H9 (cell line): ENCODE results near the gene SPIN3. TPM values are rescaled to one million over a fixed set of nuclear protein-coding genes. Genes with fewer than 3 reads are reported as not detected.

Source experiments
- DNase-seq: peaks from one replicate; pipeline ENCODE4 v3.0.0-alpha.2; 2017
- H2AFZ ChIP-seq: one replicate; pipeline ENCODE4 v1.6.1; 2013; ENCODE audit warnings: mild to moderate bottlenecking, low read length, control low read depth, moderate library complexity
- H2AK5ac ChIP-seq: 2 replicates; pipeline ENCODE4 v1.6.1; 2013; ENCODE audit warnings: low read length, control low read depth, mixed read lengths; ENCODE audit not compliant: insufficient read length
- H2BK120ac ChIP-seq: one replicate; pipeline ENCODE4 v1.6.1; 2013; ENCODE audit warnings: low read depth, mild to moderate bottlenecking, low read length, control low read depth, inconsistent platforms; ENCODE audit not compliant: poor library complexity, severe bottlenecking
- H2BK12ac ChIP-seq: 2 replicates; pipeline ENCODE4 v1.6.1; 2013; ENCODE audit warnings: low read length, control low read depth, mixed read lengths, low read depth; ENCODE audit not compliant: insufficient read length
- H2BK15ac ChIP-seq: 2 replicates; pipeline ENCODE4 v1.6.1; 2013; ENCODE audit warnings: low read depth, low read length, control low read depth
- H2BK20ac ChIP-seq: one replicate; pipeline ENCODE4 v1.6.1; 2013; ENCODE audit warnings: low read depth, mild to moderate bottlenecking, low read length, control low read depth, inconsistent platforms; ENCODE audit not compliant: poor library complexity, severe bottlenecking
- H2BK5ac ChIP-seq: 2 replicates; pipeline ENCODE4 v1.6.1; 2013; ENCODE audit warnings: low read length, control low read depth, mixed read lengths; ENCODE audit not compliant: insufficient read length
- H3K14ac ChIP-seq: 2 replicates; pipeline ENCODE4 v1.6.1; 2013; ENCODE audit warnings: low read length, control low read depth; ENCODE audit not compliant: insufficient read depth
- H3K18ac ChIP-seq: 2 replicates; pipeline ENCODE4 v1.6.1; 2013; ENCODE audit warnings: low read depth, mild to moderate bottlenecking, mixed read lengths, low read length, control low read depth; ENCODE audit not compliant: insufficient read length
- H3K23ac ChIP-seq: 2 replicates; pipeline ENCODE4 v1.6.1; 2013; ENCODE audit warnings: low read length, control low read depth, mixed read lengths, low read depth; ENCODE audit not compliant: insufficient read length
- H3K23me2 ChIP-seq: 2 replicates; pipeline ENCODE4 v1.6.1; 2013; ENCODE audit warnings: low read depth, mild to moderate bottlenecking, mixed read lengths, low read length, control low read depth; ENCODE audit not compliant: insufficient read length, poor library complexity, severe bottlenecking
- H3K27ac ChIP-seq: 2 replicates; pipeline ENCODE4 v1.5.1; 2013; ENCODE audit warnings: low read length, control low read depth, mixed read lengths, low read depth; ENCODE audit not compliant: insufficient read length
- H3K27me3 ChIP-seq: 2 replicates; pipeline ENCODE4 v1.6.1; 2013; ENCODE audit warnings: low read length, control low read depth, inconsistent platforms; ENCODE audit not compliant: insufficient read depth
- H3K4ac ChIP-seq: 2 replicates; pipeline ENCODE4 v1.6.1; 2013; ENCODE audit warnings: low read depth, mild to moderate bottlenecking, control low read depth, inconsistent platforms, low read length, moderate library complexity
- H3K4me1 ChIP-seq: 2 replicates; pipeline ENCODE4 v1.6.1; 2013; ENCODE audit warnings: low read length, control low read depth, inconsistent platforms; ENCODE audit not compliant: insufficient read depth
- H3K4me2 ChIP-seq: 2 replicates; pipeline ENCODE4 v1.6.1; 2013; ENCODE audit warnings: low read length, control low read depth, mixed read lengths; ENCODE audit not compliant: insufficient read length, insufficient read depth
- H3K56ac ChIP-seq: 2 replicates; pipeline ENCODE4 v1.6.1; 2013; ENCODE audit warnings: low read depth, mild to moderate bottlenecking, mixed read lengths, low read length, control low read depth; ENCODE audit not compliant: insufficient read length
- H3K79me1 ChIP-seq: 2 replicates; pipeline ENCODE4 v1.6.1; 2013; ENCODE audit warnings: low read depth, mild to moderate bottlenecking, moderate library complexity, low read length, control low read depth, inconsistent platforms; ENCODE audit not compliant: insufficient read depth, poor library complexity, severe bottlenecking
- H3K79me2 ChIP-seq: 2 replicates; pipeline ENCODE4 v1.6.1; 2013; ENCODE audit warnings: low read length, control low read depth, inconsistent platforms; ENCODE audit not compliant: insufficient read depth
- H3K9ac ChIP-seq: 2 replicates; pipeline ENCODE4 v1.6.1; 2013; ENCODE audit warnings: low read length, control low read depth, mixed read lengths; ENCODE audit not compliant: insufficient read length; ENCODE audit errors: extremely low read depth
- H3K9me3 ChIP-seq: one replicate; pipeline ENCODE4 v1.6.1; 2013; ENCODE audit warnings: low read depth, low read length, inconsistent platforms; ENCODE audit not compliant: control insufficient read depth
- H3T11ph ChIP-seq: one replicate; pipeline ENCODE4 v1.6.1; 2013; ENCODE audit warnings: mild to moderate bottlenecking, low read length, control low read depth, inconsistent platforms
- H4K20me1 ChIP-seq: one replicate; pipeline ENCODE4 v1.6.1; 2013; ENCODE audit not compliant: control insufficient read depth, insufficient read length, insufficient read depth
- H4K5ac ChIP-seq: 2 replicates; pipeline ENCODE4 v1.6.1; 2013; ENCODE audit warnings: low read depth, mild to moderate bottlenecking, mixed read lengths, low read length, control low read depth; ENCODE audit not compliant: insufficient read length
- H4K8ac ChIP-seq: replicated peaks from 2 replicates; pipeline ENCODE4 v1.6.1; 2013; ENCODE audit warnings: low read length, control low read depth, mixed read lengths, low read depth; ENCODE audit not compliant: insufficient read length
- H4K91ac ChIP-seq: 2 replicates; pipeline ENCODE4 v1.6.1; 2013; ENCODE audit warnings: low read depth, mild to moderate bottlenecking, moderate library complexity, mixed read lengths, low read length, control low read depth; ENCODE audit not compliant: insufficient read length
- H3K27ac Mint-ChIP-seq, 3 experiments: 2 replicates in 2 of 3; 3 replicates in 1 of 3; pipeline ENCODE4 v1.8.0; 2020 to 2021; ENCODE audit warnings: mixed read lengths in 3 of 3, mild to moderate bottlenecking in 1 of 3, moderate library complexity in 1 of 3
- H3K27me3 Mint-ChIP-seq: 2 replicates; pipeline ENCODE4 v1.8.0; 2021; ENCODE audit warnings: low read depth, mild to moderate bottlenecking, moderate library complexity, mixed read lengths
- H3K36me3 Mint-ChIP-seq, 3 experiments: 2 replicates in 2 of 3; 3 replicates in 1 of 3; pipeline ENCODE4 v1.8.0; 2020 to 2021; ENCODE audit warnings: low read depth in 3 of 3, mixed read lengths in 3 of 3; ENCODE audit not compliant: insufficient read depth in 1 of 3
- H3K4me1 Mint-ChIP-seq, 2 experiments: 2 replicates each; pipeline ENCODE4 v1.8.0; 2020; ENCODE audit warnings: mixed read lengths in 2 of 2
- H3K4me3 Mint-ChIP-seq, 2 experiments: 2 replicates in 1 of 2; 3 replicates in 1 of 2; pipeline ENCODE4 v1.8.0; 2020 to 2021; ENCODE audit warnings: mild to moderate bottlenecking in 2 of 2, mixed read lengths in 2 of 2, moderate library complexity in 1 of 2
- H3K9me3 Mint-ChIP-seq, 2 experiments: 2 replicates in 1 of 2; 3 replicates in 1 of 2; pipeline ENCODE4 v1.8.0; 2020; ENCODE audit warnings: mild to moderate bottlenecking in 2 of 2, mixed read lengths in 2 of 2, moderate library complexity in 1 of 2
- WGBS: extraction: QIAGEN DNeasy Blood & Tissue Kit; methylation state at CpG from one replicate; pipeline ENCODE4 v1.1.7; 2013; ENCODE audit warnings: missing lambda C conversion rate, low lambda C conversion rate, mixed read lengths; ENCODE audit not compliant: insufficient read length; ENCODE audit errors: extremely low coverage; 5-methylcytosine and 5-hydroxymethylcytosine counted together
- total RNA-seq: library from RNA; stranded (reverse); gene quantifications from 2 replicates; pipeline ENCODE4 v1.2.1, GENCODE V29; 2021
- TF ChIP-seq, protein P1 (sequence below): fragments of 200-600 bp; sonication (generic); conservative IDR thresholded peaks from 3 replicates; pipeline ENCODE4 v1.8.0; 2021; ENCODE audit warnings: antibody characterized with exemption, mild to moderate bottlenecking

The SPIN3 gene
- total RNA-seq, 1 experiment from 2014 or later, result 23.5 TPM

DNA sequence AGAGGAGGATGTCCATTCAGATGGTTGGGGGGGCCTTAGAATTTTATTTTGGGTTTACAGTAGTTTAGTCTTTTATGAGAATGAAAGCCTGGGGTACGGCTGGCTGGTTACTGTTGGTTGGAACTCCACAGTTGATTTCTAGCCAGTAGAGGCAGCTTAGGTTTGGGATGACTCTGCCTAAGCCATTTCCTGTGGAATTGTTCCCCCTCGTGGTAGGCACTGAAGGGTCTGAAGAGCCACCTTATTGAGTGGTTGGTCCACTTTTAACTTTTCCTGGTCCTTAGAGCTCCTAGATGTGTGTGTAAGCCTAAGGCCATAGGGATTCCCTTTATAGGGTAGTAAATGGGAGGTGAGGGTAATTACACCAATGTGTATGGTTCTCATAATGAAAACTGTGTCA, 19.7 kb downstream of the SPIN3 start:
- H3K79me2 ChIP-seq, result no peaks in the 10 kb centered on the region
- H3K56ac ChIP-seq, result no peak overlapping the region
- no peak overlapping the region for H4K5ac ChIP-seq
- no peak overlapping the region for H3K18ac ChIP-seq
- H3K4me2 ChIP-seq, result no peak overlapping the region
- peaks cover 28 to 56% (median 45%) of the 10 kb centered on the region in 3 experiments for H3K36me3 Mint-ChIP-seq
- no peaks in the 10 kb centered on the region for H3K79me1 ChIP-seq
- no peak overlapping the region for H3K4me3 Mint-ChIP-seq
- TF ChIP-seq, protein P1, sequence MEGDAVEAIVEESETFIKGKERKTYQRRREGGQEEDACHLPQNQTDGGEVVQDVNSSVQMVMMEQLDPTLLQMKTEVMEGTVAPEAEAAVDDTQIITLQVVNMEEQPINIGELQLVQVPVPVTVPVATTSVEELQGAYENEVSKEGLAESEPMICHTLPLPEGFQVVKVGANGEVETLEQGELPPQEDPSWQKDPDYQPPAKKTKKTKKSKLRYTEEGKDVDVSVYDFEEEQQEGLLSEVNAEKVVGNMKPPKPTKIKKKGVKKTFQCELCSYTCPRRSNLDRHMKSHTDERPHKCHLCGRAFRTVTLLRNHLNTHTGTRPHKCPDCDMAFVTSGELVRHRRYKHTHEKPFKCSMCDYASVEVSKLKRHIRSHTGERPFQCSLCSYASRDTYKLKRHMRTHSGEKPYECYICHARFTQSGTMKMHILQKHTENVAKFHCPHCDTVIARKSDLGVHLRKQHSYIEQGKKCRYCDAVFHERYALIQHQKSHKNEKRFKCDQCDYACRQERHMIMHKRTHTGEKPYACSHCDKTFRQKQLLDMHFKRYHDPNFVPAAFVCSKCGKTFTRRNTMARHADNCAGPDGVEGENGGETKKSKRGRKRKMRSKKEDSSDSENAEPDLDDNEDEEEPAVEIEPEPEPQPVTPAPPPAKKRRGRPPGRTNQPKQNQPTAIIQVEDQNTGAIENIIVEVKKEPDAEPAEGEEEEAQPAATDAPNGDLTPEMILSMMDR, result no peak
- H3K27me3 Mint-ChIP-seq, result no peaks in the 10 kb centered on the region
- H2BK20ac ChIP-seq, result no peak overlapping the region
- no peaks in the 10 kb centered on the region for H3K4me1 Mint-ChIP-seq
- H2BK15ac ChIP-seq, result no peak overlapping the region
- H3K9me3 Mint-ChIP-seq, result peaks cover 34 to 37% of the 10 kb centered on the region in 2 experiments
- no peaks in the 10 kb centered on the region for H3K27me3 ChIP-seq
- H3K14ac ChIP-seq, result no peak overlapping the region
- no peak overlapping the region for H3K9ac ChIP-seq
- H2BK120ac ChIP-seq, result no peak overlapping the region
- H3K9me3 ChIP-seq, result no peaks in the 10 kb centered on the region
- H4K91ac ChIP-seq, result no peak overlapping the region
- H3K4ac ChIP-seq, result no peak overlapping the region
- H3K4me1 ChIP-seq, result no peaks in the 10 kb centered on the region
- no peak overlapping the region for H2BK5ac ChIP-seq
- H3K27ac ChIP-seq, result no peak overlapping the region
- H3K27ac Mint-ChIP-seq, result no peak overlapping the region
- no peak overlapping the region for H3K23ac ChIP-seq
- H2AFZ ChIP-seq, result no peak overlapping the region
- H4K8ac ChIP-seq, result no peak overlapping the region
- no peaks in the 10 kb centered on the region for H4K20me1 ChIP-seq
- H2BK12ac ChIP-seq, result no peak overlapping the region
- WGBS, result no CpG with 5 or more reads among the region's 2 CpGs
- no peaks in the 10 kb centered on the region for H3K23me2 ChIP-seq
- no peak overlapping the region for H3T11ph ChIP-seq
- H2AK5ac ChIP-seq, result no peak overlapping the region
- no peak for DNase-seq
